ENCODE data around the gene PGP.

PGP gene

GRCh38 chr16:2252806-2253148 lies 38.1 kb upstream of the PGP start:
- no peak for TF ChIP-seq CTCF (IDR thresholded peaks at IDR 0.05; ENCODE audit: insufficient read depth, low read length, poor library complexity, severe bottlenecking)
- peaks cover 27% of the 10 kb centered on the region for H3K36me3 ChIP-seq (ENCODE audit: control insufficient read depth, insufficient read depth, low read length)

GRCh38 chr16:2251296-2252111 lies 36.9 kb upstream of the PGP start, which contains the start of gene ECI1:
TSS of gene ECI1 (minus strand) at chr16:2251587. CDS start at chr16:2251566, 21 bp downstream.
- Histone ChIP-seq H3K4me3 (replicated peaks; ENCODE audit: low read depth, low read length) (peak within 1 kb of the TSS; percentile 63), H3K27me3 (replicated peaks; ENCODE audit: control insufficient read depth, insufficient read depth, low read length) (no peaks in the 10 kb centered on the region), H3K36me3 (ENCODE audit: control insufficient read depth, insufficient read depth, low read length) (peaks cover 17% of the 10 kb centered on the region)
- DNase-seq (ENCODE audit: extremely low read depth, insufficient read length), result peak; percentile 94
- peak; percentile 70 for TF ChIP-seq CTCF (IDR thresholded peaks at IDR 0.05; ENCODE audit: insufficient read depth, low read length, poor library complexity, severe bottlenecking)

More at GRCh38 chr16:2252806-2253148, 38.1 kb upstream of the PGP start:
- Histone ChIP-seq H3K4me3 (replicated peaks; ENCODE audit: low read depth, low read length) (no peak overlapping the region), H3K27me3 (replicated peaks; ENCODE audit: control insufficient read depth, insufficient read depth, low read length) (no peaks in the 10 kb centered on the region)
- DNase-seq (ENCODE audit: extremely low read depth, insufficient read length), result no peak

GRCh38 chr16:2250652-2251295 lies 36.1 kb upstream of the PGP start:
- H3K36me3 ChIP-seq (ENCODE audit: control insufficient read depth, insufficient read depth, low read length), result peaks cover 21% of the 10 kb centered on the region
- no peak for DNase-seq (ENCODE audit: extremely low read depth, insufficient read length)
- H3K27me3 ChIP-seq (replicated peaks; ENCODE audit: control insufficient read depth, insufficient read depth, low read length), result no peaks in the 10 kb centered on the region
- no peak for TF ChIP-seq CTCF (IDR thresholded peaks at IDR 0.05; ENCODE audit: insufficient read depth, low read length, poor library complexity, severe bottlenecking)
- peak overlapping the region; percentile 63 for H3K4me3 ChIP-seq (replicated peaks; ENCODE audit: low read depth, low read length)

- DNase-seq (ENCODE audit: extremely low read depth, insufficient read length), result no peak
- Histone ChIP-seq H3K4me3 (replicated peaks; ENCODE audit: low read depth, low read length) (no peak overlapping the region), H3K36me3 (ENCODE audit: control insufficient read depth, insufficient read depth, low read length) (peaks cover 24% of the 10 kb centered on the region), H3K27me3 (replicated peaks; ENCODE audit: control insufficient read depth, insufficient read depth, low read length) (no peaks in the 10 kb centered on the region)
- no peak for TF ChIP-seq CTCF (IDR thresholded peaks at IDR 0.05; ENCODE audit: insufficient read depth, low read length, poor library complexity, severe bottlenecking)
These were observed 31.8 kb upstream of the PGP start for GRCh38 chr16:2246301-2246885.

- peaks cover 24% of the 10 kb centered on the region for H3K36me3 ChIP-seq (ENCODE audit: control insufficient read depth, insufficient read depth, low read length)
- no peak for DNase-seq (ENCODE audit: extremely low read depth, insufficient read length)
- TF ChIP-seq CTCF (IDR thresholded peaks at IDR 0.05; ENCODE audit: insufficient read depth, low read length, poor library complexity, severe bottlenecking), result no peak
- no peaks in the 10 kb centered on the region for H3K27me3 ChIP-seq (replicated peaks; ENCODE audit: control insufficient read depth, insufficient read depth, low read length)
- no peak overlapping the region for H3K4me3 ChIP-seq (replicated peaks; ENCODE audit: low read depth, low read length)
These were observed 30.5 kb upstream of the PGP start for GRCh38 chr16:2244926-2245795.
